GM23338 (cell line): ENCODE data around the gene SLC9A9. TPM values are rescaled to one million over a fixed set of nuclear protein-coding genes. Genes with fewer than 3 reads are reported as not detected.

Experiments used
- ATAC-seq: fragments of 200-7000 bp; cut with Tn5 transposase; 3 replicates; pipeline ENCODE4 v1.9.1; 2020
- DNase-seq: peaks from one replicate; pipeline ENCODE4 v3.0.0-alpha.2; 2015; ENCODE audit warnings: low spot score
- H2AFZ ChIP-seq: fragments of 200-600 bp; sonication (generic); 2 replicates; pipeline ENCODE4 v1.8.0; 2016; ENCODE audit warnings: antibody characterized with exemption, mild to moderate bottlenecking, moderate library complexity
- H3F3A ChIP-seq: fragments of 200-600 bp; sonication (generic); replicated peaks from 2 replicates; pipeline ENCODE4 v1.8.0; 2017; ENCODE audit warnings: antibody characterized with exemption, mixed run types, low read depth
- H3K27ac ChIP-seq: fragments of 200-600 bp; sonication (generic); 2 replicates; pipeline ENCODE4 v1.6.1; 2016; ENCODE audit warnings: low read depth
- H3K27me3 ChIP-seq: fragments of 200-600 bp; sonication (generic); 2 replicates; pipeline ENCODE4 v1.8.0; 2016; ENCODE audit warnings: mild to moderate bottlenecking, mixed run types, moderate library complexity; ENCODE audit not compliant: insufficient read depth
- H3K36me3 ChIP-seq: fragments of 200-600 bp; sonication (generic); 2 replicates; pipeline ENCODE4 v1.8.0; 2016; ENCODE audit warnings: mild to moderate bottlenecking; ENCODE audit not compliant: insufficient read depth
- H3K4me1 ChIP-seq: fragments of 200-600 bp; sonication (generic); 2 replicates; pipeline ENCODE4 v1.8.0; 2016; ENCODE audit warnings: mild to moderate bottlenecking, moderate library complexity; ENCODE audit not compliant: insufficient read depth
- H3K4me2 ChIP-seq: fragments of 200-600 bp; sonication (generic); 2 replicates; pipeline ENCODE4 v1.7.1; 2017; ENCODE audit warnings: mixed run types
- H3K4me3 ChIP-seq: fragments of 200-600 bp; sonication (generic); 2 replicates; pipeline ENCODE4 v1.6.1; 2016; ENCODE audit warnings: mixed run types
- H3K79me2 ChIP-seq: fragments of 200-600 bp; sonication (generic); replicated peaks from 2 replicates; pipeline ENCODE4 v1.8.0; 2017; ENCODE audit warnings: mild to moderate bottlenecking; ENCODE audit not compliant: insufficient read depth
- H3K9me2 ChIP-seq: fragments of 200-600 bp; sonication (generic); 2 replicates; pipeline ENCODE4 v1.8.0; 2017; ENCODE audit not compliant: insufficient read depth
- H4K20me1 ChIP-seq: fragments of 200-600 bp; sonication (generic); replicated peaks from 2 replicates; pipeline ENCODE4 v1.8.0; 2017; ENCODE audit warnings: mild to moderate bottlenecking; ENCODE audit not compliant: insufficient read depth
- H3K27ac Mint-ChIP-seq: 2 replicates; pipeline ENCODE4 v1.8.0; 2020; ENCODE audit warnings: inconsistent platforms, mild to moderate bottlenecking, moderate library complexity, mixed read lengths
- H3K27me3 Mint-ChIP-seq: 3 replicates; pipeline ENCODE4 v1.8.0; 2022; ENCODE audit warnings: low read depth, mild to moderate bottlenecking, moderate library complexity, mixed read lengths, inconsistent platforms; ENCODE audit not compliant: insufficient read depth, poor library complexity
- H3K36me3 Mint-ChIP-seq: 3 replicates; pipeline ENCODE4 v1.8.0; 2021; ENCODE audit warnings: low read depth, mild to moderate bottlenecking, inconsistent platforms, moderate library complexity, mixed read lengths
- H3K4me1 Mint-ChIP-seq: 3 replicates; pipeline ENCODE4 v1.8.0; 2020; ENCODE audit warnings: mild to moderate bottlenecking, inconsistent platforms, mixed read lengths
- H3K4me3 Mint-ChIP-seq: 3 replicates; pipeline ENCODE4 v1.8.0; 2021; ENCODE audit warnings: moderate library complexity, mild to moderate bottlenecking, inconsistent platforms, mixed read lengths
- H3K9me3 Mint-ChIP-seq: 3 replicates; pipeline ENCODE4 v1.8.0; 2020; ENCODE audit warnings: moderate library complexity, mild to moderate bottlenecking, inconsistent platforms, mixed read lengths
- EZH2 ChIP-seq: fragments of 200-600 bp; sonication (generic); IDR thresholded peaks from one replicate; pipeline ENCODE4 v1.8.0; 2017; ENCODE audit warnings: antibody characterized with exemption, mild to moderate bottlenecking, low read depth; ENCODE audit not compliant: unreplicated experiment
- EZH2phosphoT487 ChIP-seq: fragments of 200-600 bp; sonication (generic); IDR thresholded peaks from one replicate; pipeline ENCODE4 v1.8.1; 2018; ENCODE audit warnings: antibody characterized with exemption; ENCODE audit not compliant: unreplicated experiment
- JUNB ChIP-seq: IDR thresholded peaks from one replicate; pipeline ENCODE4 v1.6.1; 2016; ENCODE audit warnings: antibody characterized with exemption; ENCODE audit not compliant: unreplicated experiment
- NANOG ChIP-seq: IDR thresholded peaks from 2 replicates; pipeline ENCODE4 v1.6.1; 2016; ENCODE audit warnings: antibody characterized with exemption, borderline replicate concordance
- POLR2AphosphoS5 ChIP-seq: IDR thresholded peaks from 2 replicates; pipeline ENCODE4 v1.6.1; 2016; ENCODE audit warnings: antibody characterized with exemption, low read depth
- STAT1 ChIP-seq: IDR thresholded peaks from one replicate; pipeline ENCODE4 v1.6.1; 2016; ENCODE audit warnings: antibody characterized with exemption; ENCODE audit not compliant: unreplicated experiment
- ZNF114 ChIP-seq: fragments of 250-450 bp; sonication (Bioruptor Pico); IDR thresholded peaks from 2 replicates; pipeline ENCODE4 v1.5.0; 2020; ENCODE audit warnings: mild to moderate bottlenecking, moderate library complexity
- polyA plus RNA-seq: library from polyadenylated mRNA; unstranded; fragments of >200 nt; fragmentation: Nextera tagmentation; extraction: Ambion mirVana; gene quantifications from 2 replicates; pipeline ENCODE4 v1.2.1, GENCODE V29; 2016
- total RNA-seq: library from RNA; depleted of rRNA; stranded (reverse); fragments of >200 nt; shearing (Covaris generic); gene quantifications from 2 replicates; pipeline ENCODE4 v1.2.3, GENCODE V29; 2014
- TF ChIP-seq, protein P1 (sequence below): fragments of 250-450 bp; sonication (Bioruptor Pico); IDR thresholded peaks from 2 replicates; pipeline ENCODE4 v1.5.0; 2020; ENCODE audit warnings: mild to moderate bottlenecking, moderate library complexity
- TF ChIP-seq, protein P2 (sequence below): IDR thresholded peaks from one replicate; pipeline ENCODE4 v1.6.1; 2018; ENCODE audit warnings: antibody characterized with exemption; ENCODE audit not compliant: unreplicated experiment
- TF ChIP-seq, protein P3 (sequence below), 2 experiments: fragments of 200-600 bp in 1 of 2; sonication (generic) in 1 of 2; conservative IDR thresholded peaks; 2 replicates each; pipeline versions ENCODE4 v1.5.1 to v1.6.1; 2016 to 2017; ENCODE audit warnings: antibody characterized with exemption in 2 of 2, low read depth in 2 of 2, mild to moderate bottlenecking in 2 of 2, moderate library complexity in 1 of 2

Gene SLC9A9
- total and polyA plus RNA-seq, 2 experiments from 2014 or later: 1.3 to 1.6 TPM

DNA sequence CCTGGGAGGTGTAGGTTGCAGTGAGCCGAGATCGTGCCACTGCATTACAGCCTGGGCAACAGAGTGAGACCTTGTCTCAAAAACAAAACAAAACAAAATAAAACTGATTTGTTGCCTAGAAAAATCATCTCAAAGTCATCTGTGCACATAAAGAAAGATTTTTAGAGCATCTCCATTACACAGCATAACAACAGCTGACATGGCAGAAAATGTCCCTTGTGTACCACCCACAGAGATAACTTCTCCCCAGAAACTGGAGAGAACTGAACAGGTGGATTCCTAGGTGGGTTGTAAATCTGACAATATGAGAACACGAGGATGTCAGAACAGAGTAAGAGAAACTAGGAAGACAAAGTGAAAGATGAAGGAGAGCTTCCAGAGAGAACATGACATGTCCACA lies 207.5 kb downstream of the SLC9A9 start (continued):
- TF ChIP-seq, protein P1, sequence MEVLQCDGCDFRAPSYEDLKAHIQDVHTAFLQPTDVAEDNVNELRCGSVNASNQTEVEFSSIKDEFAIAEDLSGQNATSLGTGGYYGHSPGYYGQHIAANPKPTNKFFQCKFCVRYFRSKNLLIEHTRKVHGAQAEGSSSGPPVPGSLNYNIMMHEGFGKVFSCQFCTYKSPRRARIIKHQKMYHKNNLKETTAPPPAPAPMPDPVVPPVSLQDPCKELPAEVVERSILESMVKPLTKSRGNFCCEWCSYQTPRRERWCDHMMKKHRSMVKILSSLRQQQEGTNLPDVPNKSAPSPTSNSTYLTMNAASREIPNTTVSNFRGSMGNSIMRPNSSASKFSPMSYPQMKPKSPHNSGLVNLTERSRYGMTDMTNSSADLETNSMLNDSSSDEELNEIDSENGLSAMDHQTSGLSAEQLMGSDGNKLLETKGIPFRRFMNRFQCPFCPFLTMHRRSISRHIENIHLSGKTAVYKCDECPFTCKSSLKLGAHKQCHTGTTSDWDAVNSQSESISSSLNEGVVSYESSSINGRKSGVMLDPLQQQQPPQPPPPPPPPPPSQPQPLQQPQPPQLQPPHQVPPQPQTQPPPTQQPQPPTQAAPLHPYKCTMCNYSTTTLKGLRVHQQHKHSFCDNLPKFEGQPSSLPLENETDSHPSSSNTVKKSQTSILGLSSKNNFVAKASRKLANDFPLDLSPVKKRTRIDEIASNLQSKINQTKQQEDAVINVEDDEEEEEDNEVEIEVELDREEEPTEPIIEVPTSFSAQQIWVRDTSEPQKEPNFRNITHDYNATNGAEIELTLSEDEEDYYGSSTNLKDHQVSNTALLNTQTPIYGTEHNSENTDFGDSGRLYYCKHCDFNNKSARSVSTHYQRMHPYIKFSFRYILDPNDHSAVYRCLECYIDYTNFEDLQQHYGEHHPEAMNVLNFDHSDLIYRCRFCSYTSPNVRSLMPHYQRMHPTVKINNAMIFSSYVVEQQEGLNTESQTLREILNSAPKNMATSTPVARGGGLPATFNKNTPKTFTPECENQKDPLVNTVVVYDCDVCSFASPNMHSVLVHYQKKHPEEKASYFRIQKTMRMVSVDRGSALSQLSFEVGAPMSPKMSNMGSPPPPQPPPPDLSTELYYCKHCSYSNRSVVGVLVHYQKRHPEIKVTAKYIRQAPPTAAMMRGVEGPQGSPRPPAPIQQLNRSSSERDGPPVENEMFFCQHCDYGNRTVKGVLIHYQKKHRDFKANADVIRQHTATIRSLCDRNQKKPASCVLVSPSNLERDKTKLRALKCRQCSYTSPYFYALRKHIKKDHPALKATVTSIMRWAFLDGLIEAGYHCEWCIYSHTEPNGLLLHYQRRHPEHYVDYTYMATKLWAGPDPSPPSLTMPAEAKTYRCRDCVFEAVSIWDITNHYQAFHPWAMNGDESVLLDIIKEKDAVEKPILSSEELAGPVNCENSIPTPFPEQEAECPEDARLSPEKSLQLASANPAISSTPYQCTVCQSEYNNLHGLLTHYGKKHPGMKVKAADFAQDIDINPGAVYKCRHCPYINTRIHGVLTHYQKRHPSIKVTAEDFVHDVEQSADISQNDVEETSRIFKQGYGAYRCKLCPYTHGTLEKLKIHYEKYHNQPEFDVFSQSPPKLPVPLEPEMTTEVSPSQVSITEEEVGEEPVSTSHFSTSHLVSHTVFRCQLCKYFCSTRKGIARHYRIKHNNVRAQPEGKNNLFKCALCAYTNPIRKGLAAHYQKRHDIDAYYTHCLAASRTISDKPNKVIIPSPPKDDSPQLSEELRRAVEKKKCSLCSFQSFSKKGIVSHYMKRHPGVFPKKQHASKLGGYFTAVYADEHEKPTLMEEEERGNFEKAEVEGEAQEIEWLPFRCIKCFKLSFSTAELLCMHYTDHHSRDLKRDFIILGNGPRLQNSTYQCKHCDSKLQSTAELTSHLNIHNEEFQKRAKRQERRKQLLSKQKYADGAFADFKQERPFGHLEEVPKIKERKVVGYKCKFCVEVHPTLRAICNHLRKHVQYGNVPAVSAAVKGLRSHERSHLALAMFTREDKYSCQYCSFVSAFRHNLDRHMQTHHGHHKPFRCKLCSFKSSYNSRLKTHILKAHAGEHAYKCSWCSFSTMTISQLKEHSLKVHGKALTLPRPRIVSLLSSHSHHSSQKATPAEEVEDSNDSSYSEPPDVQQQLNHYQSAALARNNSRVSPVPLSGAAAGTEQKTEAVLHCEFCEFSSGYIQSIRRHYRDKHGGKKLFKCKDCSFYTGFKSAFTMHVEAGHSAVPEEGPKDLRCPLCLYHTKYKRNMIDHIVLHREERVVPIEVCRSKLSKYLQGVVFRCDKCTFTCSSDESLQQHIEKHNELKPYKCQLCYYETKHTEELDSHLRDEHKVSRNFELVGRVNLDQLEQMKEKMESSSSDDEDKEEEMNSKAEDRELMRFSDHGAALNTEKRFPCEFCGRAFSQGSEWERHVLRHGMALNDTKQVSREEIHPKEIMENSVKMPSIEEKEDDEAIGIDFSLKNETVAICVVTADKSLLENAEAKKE (CRISPR knock-in tag): no peak
- TF ChIP-seq STAT1 (no peak), ZNF114 (no peak), JUNB (no peak)
- TF ChIP-seq, protein P2, sequence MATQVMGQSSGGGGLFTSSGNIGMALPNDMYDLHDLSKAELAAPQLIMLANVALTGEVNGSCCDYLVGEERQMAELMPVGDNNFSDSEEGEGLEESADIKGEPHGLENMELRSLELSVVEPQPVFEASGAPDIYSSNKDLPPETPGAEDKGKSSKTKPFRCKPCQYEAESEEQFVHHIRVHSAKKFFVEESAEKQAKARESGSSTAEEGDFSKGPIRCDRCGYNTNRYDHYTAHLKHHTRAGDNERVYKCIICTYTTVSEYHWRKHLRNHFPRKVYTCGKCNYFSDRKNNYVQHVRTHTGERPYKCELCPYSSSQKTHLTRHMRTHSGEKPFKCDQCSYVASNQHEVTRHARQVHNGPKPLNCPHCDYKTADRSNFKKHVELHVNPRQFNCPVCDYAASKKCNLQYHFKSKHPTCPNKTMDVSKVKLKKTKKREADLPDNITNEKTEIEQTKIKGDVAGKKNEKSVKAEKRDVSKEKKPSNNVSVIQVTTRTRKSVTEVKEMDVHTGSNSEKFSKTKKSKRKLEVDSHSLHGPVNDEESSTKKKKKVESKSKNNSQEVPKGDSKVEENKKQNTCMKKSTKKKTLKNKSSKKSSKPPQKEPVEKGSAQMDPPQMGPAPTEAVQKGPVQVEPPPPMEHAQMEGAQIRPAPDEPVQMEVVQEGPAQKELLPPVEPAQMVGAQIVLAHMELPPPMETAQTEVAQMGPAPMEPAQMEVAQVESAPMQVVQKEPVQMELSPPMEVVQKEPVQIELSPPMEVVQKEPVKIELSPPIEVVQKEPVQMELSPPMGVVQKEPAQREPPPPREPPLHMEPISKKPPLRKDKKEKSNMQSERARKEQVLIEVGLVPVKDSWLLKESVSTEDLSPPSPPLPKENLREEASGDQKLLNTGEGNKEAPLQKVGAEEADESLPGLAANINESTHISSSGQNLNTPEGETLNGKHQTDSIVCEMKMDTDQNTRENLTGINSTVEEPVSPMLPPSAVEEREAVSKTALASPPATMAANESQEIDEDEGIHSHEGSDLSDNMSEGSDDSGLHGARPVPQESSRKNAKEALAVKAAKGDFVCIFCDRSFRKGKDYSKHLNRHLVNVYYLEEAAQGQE: no peak

DNA sequence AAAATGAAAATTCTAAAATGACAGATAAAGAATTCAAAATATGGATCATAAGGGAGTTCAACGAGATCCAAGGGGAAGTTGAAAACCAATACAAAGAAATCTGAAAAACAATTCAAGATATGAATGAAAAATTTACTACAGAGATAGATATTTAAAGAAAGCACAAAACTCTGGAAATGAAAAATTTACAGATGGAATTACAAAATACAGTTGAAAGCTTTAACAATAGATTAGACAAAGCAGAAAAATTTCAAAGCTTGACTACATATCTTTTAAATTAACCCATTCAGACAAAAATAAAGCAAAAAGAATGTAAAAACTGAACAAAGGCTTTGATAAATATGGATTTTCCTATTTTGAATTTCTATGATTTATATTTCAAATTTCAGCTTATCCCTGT lies 211.1 kb downstream of the SLC9A9 start:
- no peak for DNase-seq
- TF ChIP-seq EZH2phosphoT487 (no peak), POLR2AphosphoS5 (no peak), STAT1 (no peak), NANOG (no peak), EZH2 (no peak)
- TF ChIP-seq, protein P3, sequence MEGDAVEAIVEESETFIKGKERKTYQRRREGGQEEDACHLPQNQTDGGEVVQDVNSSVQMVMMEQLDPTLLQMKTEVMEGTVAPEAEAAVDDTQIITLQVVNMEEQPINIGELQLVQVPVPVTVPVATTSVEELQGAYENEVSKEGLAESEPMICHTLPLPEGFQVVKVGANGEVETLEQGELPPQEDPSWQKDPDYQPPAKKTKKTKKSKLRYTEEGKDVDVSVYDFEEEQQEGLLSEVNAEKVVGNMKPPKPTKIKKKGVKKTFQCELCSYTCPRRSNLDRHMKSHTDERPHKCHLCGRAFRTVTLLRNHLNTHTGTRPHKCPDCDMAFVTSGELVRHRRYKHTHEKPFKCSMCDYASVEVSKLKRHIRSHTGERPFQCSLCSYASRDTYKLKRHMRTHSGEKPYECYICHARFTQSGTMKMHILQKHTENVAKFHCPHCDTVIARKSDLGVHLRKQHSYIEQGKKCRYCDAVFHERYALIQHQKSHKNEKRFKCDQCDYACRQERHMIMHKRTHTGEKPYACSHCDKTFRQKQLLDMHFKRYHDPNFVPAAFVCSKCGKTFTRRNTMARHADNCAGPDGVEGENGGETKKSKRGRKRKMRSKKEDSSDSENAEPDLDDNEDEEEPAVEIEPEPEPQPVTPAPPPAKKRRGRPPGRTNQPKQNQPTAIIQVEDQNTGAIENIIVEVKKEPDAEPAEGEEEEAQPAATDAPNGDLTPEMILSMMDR (conservative IDR thresholded peaks at IDR 0.05; ENCODE audit: low read depth in 2 of 2): no peak
- TF ChIP-seq, protein P2: no peak

More for the DNA sequence above, 211.1 kb downstream of the SLC9A9 start:
- H3K27me3 ChIP-seq: no peaks in the 10 kb centered on the region
- no peaks in the 10 kb centered on the region for H3K4me1 Mint-ChIP-seq
- no peak overlapping the region for H3K4me3 ChIP-seq
- H3K4me1 ChIP-seq: no peaks in the 10 kb centered on the region
- H3F3A ChIP-seq: no peaks in the 10 kb centered on the region
- no peak overlapping the region for H3K4me3 Mint-ChIP-seq
- H3K9me3 Mint-ChIP-seq: peaks cover 3% of the 10 kb centered on the region; the same call in 1 of the 3 replicates
- H2AFZ ChIP-seq: no peak overlapping the region
- no peaks in the 10 kb centered on the region for H3K36me3 ChIP-seq
- no peak overlapping the region for H3K4me2 ChIP-seq
- H3K27ac Mint-ChIP-seq: no peak overlapping the region
- H4K20me1 ChIP-seq: no peaks in the 10 kb centered on the region
- no peaks in the 10 kb centered on the region; the same call in 1 of the 2 replicates for H3K9me2 ChIP-seq
- H3K27ac ChIP-seq: no peak overlapping the region
- H3K79me2 ChIP-seq: no peaks in the 10 kb centered on the region
- H3K27me3 Mint-ChIP-seq: no peaks in the 10 kb centered on the region
- no peak for ATAC-seq
- H3K36me3 Mint-ChIP-seq: no peaks in the 10 kb centered on the region
